ENCODE results near the gene LEPR.
"Not testable (repeated sequence)": the region's sequence is repeated elsewhere in the genome, so short reads cannot be mapped to it uniquely, and the experiment has no call there.

The LEPR gene

GRCh38 chr1:65420590-65421350 is at the start of gene LEPR, which contains the start of gene LEPROT:
Gene LEPR, plus strand, starts transcription at chr1:65420668. Its CDS starts 144,898 bp downstream, at chr1:65565566.
Gene LEPROT, plus strand, starts transcription at chr1:65420668. Its CDS starts 57 bp downstream, at chr1:65420725.
- DNase-seq, result no peak

GRCh38 chr1:65371544-65371943 is 48.9 kb upstream of the LEPR start:
- DNase-seq, result no peak

GRCh38 chr1:65372557-65372956 is 47.9 kb upstream of the LEPR start:
- no peak for DNase-seq

GRCh38 chr1:65377496-65378246 is 42.8 kb upstream of the LEPR start:
- DNase-seq, result no peak

- DNase-seq, result no peak
These were observed 42.1 kb upstream of the LEPR start for GRCh38 chr1:65378247-65378946.

- DNase-seq, result not testable (repeated sequence)
These were observed 36.0 kb upstream of the LEPR start for GRCh38 chr1:65384426-65384825.

GRCh38 chr1:65386439-65386838 is 34.0 kb upstream of the LEPR start:
- DNase-seq, result no peak

GRCh38 chr1:65387821-65388220 is 32.6 kb upstream of the LEPR start:
- no peak for DNase-seq

- DNase-seq, result no peak
These were observed 31.4 kb upstream of the LEPR start for GRCh38 chr1:65388908-65389695.

- DNase-seq, result no peak
These were observed 28.0 kb upstream of the LEPR start for GRCh38 chr1:65392497-65392896.

GRCh38 chr1:65393347-65393746 is 27.1 kb upstream of the LEPR start:
- DNase-seq, result peak; percentile 81

- no peak for DNase-seq
These were observed 26.5 kb upstream of the LEPR start for GRCh38 chr1:65393928-65394327.

GRCh38 chr1:65395887-65396612 is 24.4 kb upstream of the LEPR start:
- peak; percentile 83 for DNase-seq

GRCh38 chr1:65398083-65398482 is 22.4 kb upstream of the LEPR start:
- no peak for DNase-seq

- no peak for DNase-seq
These were observed 21.5 kb upstream of the LEPR start for GRCh38 chr1:65399003-65399402.

- no peak for DNase-seq
These were observed 18.9 kb upstream of the LEPR start for GRCh38 chr1:65401612-65402011.

- no peak for DNase-seq
These were observed 15.5 kb upstream of the LEPR start for GRCh38 chr1:65404941-65405340.

GRCh38 chr1:65407877-65408276 is 12.6 kb upstream of the LEPR start:
- DNase-seq, result no peak

GRCh38 chr1:65409314-65409713 is 11.2 kb upstream of the LEPR start:
- DNase-seq, result no peak

GRCh38 chr1:65409816-65410326 is 10.6 kb upstream of the LEPR start:
- DNase-seq, result no peak

- no peak for DNase-seq
These were observed 8.0 kb upstream of the LEPR start for GRCh38 chr1:65412256-65412983.
